Measurements from ENCODE around the gene MDH1.
"Not testable (repeated sequence)": the region's sequence is repeated elsewhere in the genome, so short reads cannot be mapped to it uniquely, and the experiment has no call there.

The MDH1 gene

GRCh38 chr2:63589148-63589958 is 590 bp downstream of the MDH1 start:
- no peak for DNase-seq

GRCh38 chr2:63590626-63591408 is 2.1 kb downstream of the MDH1 start:
- DNase-seq = peak; percentile 79

DNA sequence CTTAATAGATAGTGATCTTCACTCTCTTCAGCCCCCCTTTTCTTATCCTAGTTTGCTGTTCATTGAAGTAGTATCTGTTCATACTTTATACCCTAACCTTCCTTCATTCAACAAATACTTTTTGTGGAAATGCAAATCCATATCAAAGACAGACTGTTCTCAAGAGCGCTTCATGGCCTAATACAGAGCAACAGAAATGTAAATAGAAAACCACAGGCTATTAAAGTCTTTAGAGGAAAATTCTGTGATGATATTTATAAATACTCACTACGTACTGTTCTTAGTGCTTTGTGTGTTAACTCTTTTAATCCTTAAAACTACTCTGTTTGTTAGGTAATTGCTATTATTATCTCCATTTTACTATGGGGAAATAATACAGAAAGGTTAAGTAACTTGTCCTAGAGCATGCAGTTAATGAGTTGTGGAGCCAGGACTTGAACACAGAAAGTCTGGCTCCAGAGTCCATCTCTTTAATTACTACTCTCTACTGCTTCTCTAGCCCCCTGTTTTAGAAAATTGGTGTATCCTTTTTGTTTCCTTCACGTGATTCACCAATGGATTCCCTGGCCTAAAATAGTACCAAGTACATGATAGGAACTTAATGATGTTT is 2.9 kb downstream of the MDH1 start:
- DNase-seq = peak; percentile 15

GRCh38 chr2:63594660-63595059 is 5.9 kb downstream of the MDH1 start:
- DNase-seq = no peak

- peak; percentile 75 for DNase-seq
These were observed 7.7 kb downstream of the MDH1 start for GRCh38 chr2:63596401-63596883.

- DNase-seq = no peak
These were observed 10.2 kb downstream of the MDH1 start for GRCh38 chr2:63598981-63599380.

- DNase-seq = no peak
These were observed 12.2 kb downstream of the MDH1 start for GRCh38 chr2:63600881-63601460.

DNA sequence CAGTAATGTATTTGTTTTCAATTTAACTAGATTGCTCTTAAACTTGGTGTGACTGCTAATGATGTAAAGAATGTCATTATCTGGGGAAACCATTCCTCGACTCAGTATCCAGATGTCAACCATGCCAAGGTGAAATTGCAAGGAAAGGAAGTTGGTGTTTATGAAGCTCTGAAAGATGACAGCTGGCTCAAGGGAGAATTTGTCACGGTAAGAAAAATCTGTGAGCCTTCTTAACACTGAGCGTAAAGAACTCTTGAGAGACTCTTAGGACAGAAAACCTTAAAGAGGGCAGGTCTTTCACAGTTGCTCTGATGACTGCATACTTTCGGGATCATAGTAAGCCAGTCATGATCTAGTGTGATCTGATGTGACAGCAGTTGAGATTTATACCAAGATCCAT is 15.9 kb downstream of the MDH1 start:
- no peak for DNase-seq

GRCh38 chr2:63608865-63609264 is 20.1 kb downstream of the MDH1 start:
- DNase-seq = not testable (repeated sequence)

GRCh38 chr2:63610525-63610924 is 21.8 kb downstream of the MDH1 start:
- no peak for DNase-seq

DNA sequence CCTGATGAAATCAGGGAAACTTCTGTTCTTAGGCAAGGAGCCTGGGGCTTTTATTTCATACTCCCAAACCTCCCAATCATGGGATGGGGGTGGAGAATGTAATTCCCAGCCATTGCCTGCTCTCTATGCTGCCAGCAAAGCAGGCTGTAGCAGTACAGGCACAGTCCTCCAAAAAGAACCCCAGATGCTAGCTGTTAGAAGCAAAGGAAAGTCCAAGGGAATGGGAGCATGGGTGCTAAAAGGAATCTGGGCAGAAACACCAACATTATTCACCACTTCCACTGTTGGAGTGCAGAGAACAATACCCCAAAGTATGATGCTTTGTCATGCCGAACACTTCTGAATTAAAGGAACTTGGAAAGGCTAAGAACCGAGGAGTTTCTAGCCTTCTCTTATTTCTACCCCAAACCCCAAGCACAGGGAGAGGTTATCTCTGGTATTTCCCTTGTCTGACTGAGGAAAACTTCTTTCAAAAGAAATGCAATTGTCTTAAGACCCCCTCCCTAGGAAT is 24.7 kb downstream of the MDH1 start:
- no peak for DNase-seq

DNA sequence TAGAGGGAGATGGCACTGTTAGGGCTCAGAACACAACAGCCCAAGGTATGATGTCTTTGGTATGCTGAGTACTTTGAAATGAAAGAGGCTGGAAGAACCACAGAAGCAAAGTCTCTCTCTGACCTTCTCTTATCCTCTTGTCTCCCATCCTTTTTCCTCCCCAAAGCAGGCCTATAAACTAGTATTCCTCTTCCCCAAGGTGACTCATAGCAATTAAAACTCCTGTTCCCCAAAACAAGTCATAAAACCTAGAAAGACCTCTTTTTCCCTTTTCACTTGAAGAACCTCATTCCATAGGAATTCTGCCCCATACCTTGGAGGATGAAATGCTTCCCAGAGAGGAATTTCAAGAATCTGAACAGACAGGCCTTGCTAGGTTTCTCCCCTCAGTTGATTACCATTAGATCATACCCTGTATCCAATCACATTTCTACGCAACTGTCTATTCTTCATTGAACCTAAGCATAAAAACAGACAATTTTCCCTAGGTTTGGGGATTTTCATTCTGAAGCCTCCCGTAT is 25.7 kb downstream of the MDH1 start:
- DNase-seq = no peak

- DNase-seq = no peak
These were observed 26.5 kb downstream of the MDH1 start for GRCh38 chr2:63614983-63615945.

DNA sequence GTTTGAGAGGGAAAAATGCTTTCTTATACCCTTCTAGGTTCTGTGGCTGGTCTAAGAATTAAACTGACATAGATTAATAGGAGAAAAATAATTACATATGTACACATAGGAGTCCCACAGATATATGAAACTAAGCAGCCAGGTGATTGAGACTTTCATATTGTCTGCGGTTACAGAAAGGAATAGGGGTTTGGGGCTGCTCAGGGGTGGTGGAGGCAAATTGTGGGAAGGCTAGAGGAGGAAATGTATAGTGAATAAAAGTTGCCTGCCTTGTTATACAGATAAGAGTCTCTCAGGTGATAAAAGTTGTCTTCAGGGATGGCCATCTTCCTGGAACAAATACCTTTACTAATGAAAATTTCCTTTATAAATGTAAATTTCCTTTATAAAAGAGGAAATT is 28.6 kb downstream of the MDH1 start:
- DNase-seq = no peak

DNA sequence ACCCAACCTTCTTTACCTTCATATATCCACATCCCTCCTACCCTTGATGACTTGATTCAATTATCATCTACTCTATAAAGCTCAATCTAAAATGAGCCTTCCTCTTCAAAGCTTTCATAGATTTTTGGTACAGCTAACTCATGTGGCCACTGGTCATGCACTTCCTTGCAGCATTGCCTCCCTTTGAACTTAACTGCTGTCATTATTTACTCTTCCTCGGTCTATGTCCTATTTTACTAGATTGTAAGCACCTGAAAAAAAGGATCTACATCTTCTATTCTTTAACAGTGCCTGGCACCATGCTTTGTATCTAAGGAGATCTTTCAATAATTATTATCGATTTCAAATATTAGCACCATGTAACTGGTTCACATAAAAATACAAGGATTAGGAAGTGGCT is 30.6 kb downstream of the MDH1 start:
- no peak for DNase-seq

DNA sequence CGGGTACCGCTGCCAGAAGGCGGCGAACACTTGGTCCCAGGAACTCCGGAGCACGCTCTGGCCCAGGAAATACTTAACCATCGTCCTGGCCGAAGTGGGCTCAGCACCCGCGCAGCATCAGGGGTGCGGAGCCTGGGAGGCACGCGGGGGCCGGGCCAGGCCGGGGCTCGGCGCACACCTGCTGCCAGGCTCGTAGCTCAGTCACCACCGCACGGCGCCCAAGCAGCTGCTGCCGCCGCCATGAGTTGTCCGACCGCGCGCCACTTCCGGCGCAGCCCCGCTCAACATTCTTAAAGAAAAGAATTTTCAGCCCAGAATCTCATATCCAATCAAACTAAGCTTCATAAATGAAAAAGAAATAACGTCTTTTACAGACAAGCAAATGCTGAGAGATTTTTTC is 34.0 kb downstream of the MDH1 start:
- DNase-seq = no peak

GRCh38 chr2:63623763-63624162 is 35.0 kb downstream of the MDH1 start:
- not testable (repeated sequence) for DNase-seq

DNA sequence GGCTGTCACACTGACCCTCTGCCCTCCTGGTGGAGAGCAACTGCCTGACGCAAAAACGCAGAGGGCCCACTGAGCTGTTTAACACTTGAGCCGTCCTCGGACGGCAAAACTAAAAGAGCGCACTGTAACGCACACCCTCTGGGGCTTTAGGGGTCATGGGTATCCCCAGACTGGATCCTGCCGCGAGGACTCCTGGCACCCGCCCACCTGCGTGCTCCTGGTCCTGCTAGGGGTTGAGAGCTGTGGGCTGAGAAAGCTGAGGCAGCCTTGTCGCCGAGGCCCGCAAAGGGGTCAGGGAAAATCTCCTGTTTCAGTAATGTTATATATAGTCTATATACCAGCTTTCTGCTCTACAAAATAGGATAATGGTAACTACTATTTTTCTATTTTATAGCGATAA is 39.1 kb downstream of the MDH1 start:
- DNase-seq = no peak

- no peak for DNase-seq
These were observed 39.7 kb downstream of the MDH1 start for GRCh38 chr2:63628403-63628942.

DNA sequence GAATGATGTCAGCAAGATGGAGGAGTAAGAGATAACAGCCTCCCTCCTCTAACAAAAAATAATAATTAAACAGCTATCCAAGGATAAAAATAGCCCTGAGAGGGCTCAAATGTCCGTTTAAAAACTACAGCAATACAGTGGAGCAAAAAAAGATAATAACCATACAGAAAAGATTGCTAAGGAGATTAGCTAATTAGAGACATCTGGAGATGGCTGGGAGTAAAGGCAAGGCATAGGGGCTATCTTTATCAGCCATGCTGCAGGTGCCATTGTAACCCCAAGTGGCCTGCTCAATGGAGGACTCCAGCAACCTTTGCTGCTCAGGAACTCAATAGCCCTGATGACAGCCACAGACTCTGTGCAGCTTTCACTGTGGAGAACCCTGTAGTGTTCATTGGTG is 42.7 kb downstream of the MDH1 start:
- no peak for DNase-seq

DNA sequence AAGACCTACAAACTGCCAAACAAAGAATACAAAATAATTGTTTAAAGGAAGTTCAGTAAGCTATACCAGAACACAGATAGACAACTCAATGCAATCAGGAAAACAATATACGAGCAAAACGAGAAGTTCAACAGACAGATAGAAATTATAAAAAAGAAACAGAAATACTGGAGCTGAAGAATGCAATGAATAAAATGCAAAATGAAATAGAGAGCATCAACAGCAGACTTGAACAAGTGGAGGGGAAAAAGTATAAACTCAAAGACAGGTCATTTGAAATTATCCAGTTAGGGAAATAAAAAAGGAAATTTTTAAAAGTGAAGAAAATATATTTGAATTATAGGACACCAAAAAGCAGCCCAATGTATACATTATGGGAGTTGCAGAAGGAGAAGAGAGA is 43.6 kb downstream of the MDH1 start:
- no peak for DNase-seq
